ENCODE measurements around the gene CMTM7.

The CMTM7 gene

DNA sequence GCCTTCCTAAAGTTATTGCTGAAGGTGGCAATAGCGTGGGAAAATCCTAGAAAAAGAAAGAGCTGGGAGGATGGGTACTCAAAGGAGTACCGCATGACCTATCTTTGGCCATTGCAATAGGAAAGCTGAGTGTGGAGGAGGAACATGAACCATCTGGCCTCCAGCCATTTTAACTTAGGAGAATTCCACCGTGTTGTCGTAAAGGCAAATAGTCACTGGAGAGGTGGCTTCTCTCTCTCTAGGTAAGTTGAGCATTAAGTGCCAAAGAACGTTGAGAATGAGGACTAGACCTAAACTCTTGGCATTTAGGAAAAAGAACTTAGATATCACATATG lies 16.1 kb upstream of the CMTM7 start:
- Histone ChIP-seq H3K4ac (ENCODE audit: low read depth, low read length) (no peak overlapping the region), H3K36me3 (ENCODE audit: control insufficient read depth in 1 of 2, insufficient read depth in 2 of 2, low read length in 2 of 2) (no peaks in the 10 kb centered on the region), H4K12ac (ENCODE audit: low read depth, low read length) (no peak overlapping the region), H4K91ac (ENCODE audit: low read depth, low read length) (no peak overlapping the region), H3K9me3 (ENCODE audit: insufficient read depth, low read depth, low read length) (no peaks in the 10 kb centered on the region), H2AFZ (ENCODE audit: insufficient read depth, low read length, poor library complexity) (no peak overlapping the region), H3K79me2 (ENCODE audit: control insufficient read depth, insufficient read depth, low read length, poor library complexity) (no peaks in the 10 kb centered on the region), H2AK5ac (ENCODE audit: low read length) (no peak overlapping the region), H2BK120ac (ENCODE audit: insufficient read depth, low read length, poor library complexity) (no peak overlapping the region), H2BK12ac (ENCODE audit: low read length) (no peak overlapping the region), H4K8ac (ENCODE audit: low read depth, low read length) (no peak overlapping the region), H3K27me3 (ENCODE audit: insufficient read depth, low read length) (no peaks in the 10 kb centered on the region), H3K14ac (ENCODE audit: low read length) (no peak overlapping the region), H2BK5ac (ENCODE audit: low read depth, low read length, poor library complexity) (no peak overlapping the region), H3K4me1 (ENCODE audit: control insufficient read depth in 1 of 2, insufficient read depth in 2 of 2, low read length in 2 of 2) (no peaks in the 10 kb centered on the region), H3K4me2 (ENCODE audit: low read length) (no peak overlapping the region), H3K18ac (ENCODE audit: low read length) (no peak overlapping the region), H3K9ac (ENCODE audit: low read length) (no peak overlapping the region), H3K4me3 (ENCODE audit: low read depth, low read length) (no peak overlapping the region), H3K23ac (ENCODE audit: low read length) (no peak overlapping the region), H3K27ac (ENCODE audit: low read depth, low read length) (no peak overlapping the region), H3K79me1 (ENCODE audit: low read length) (no peaks in the 10 kb centered on the region)
- no peak for DNase-seq
- no CpG with 5 or more reads among the region's 5 CpGs for WGBS (ENCODE audit: extremely low coverage, insufficient coverage, insufficient read length)

DNA sequence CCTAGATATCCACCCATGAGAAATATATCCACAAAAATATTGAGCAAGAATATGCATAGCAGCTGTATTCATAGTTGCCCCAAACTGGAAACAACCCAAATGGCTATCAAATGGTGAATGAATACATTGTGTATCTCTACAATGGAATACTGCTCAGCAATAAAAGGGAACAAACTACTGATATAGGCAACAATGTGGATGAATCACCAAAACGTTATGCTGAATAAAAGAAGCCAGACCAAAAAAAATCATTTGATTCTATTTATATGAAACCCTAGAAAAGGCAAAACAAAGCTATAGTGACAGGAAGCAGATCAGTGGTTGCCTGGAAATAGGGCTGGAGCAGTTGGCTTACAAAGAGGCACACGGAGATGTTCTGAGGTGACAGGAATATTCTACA lies 15.5 kb upstream of the CMTM7 start:
- DNase-seq = no peak
- Histone ChIP-seq H2BK120ac (ENCODE audit: insufficient read depth, low read length, poor library complexity) (no peak overlapping the region), H3K27ac (ENCODE audit: low read depth, low read length) (no peak overlapping the region), H3K79me2 (ENCODE audit: control insufficient read depth, insufficient read depth, low read length, poor library complexity) (no peaks in the 10 kb centered on the region), H3K4me2 (ENCODE audit: low read length) (no peak overlapping the region), H3K9ac (ENCODE audit: low read length) (no peak overlapping the region), H3K4me3 (ENCODE audit: low read depth, low read length) (no peak overlapping the region), H2AK5ac (ENCODE audit: low read length) (no peak overlapping the region), H3K4ac (ENCODE audit: low read depth, low read length) (no peak overlapping the region), H2BK12ac (ENCODE audit: low read length) (no peak overlapping the region), H3K27me3 (ENCODE audit: insufficient read depth, low read length) (no peaks in the 10 kb centered on the region), H3K18ac (ENCODE audit: low read length) (no peak overlapping the region), H3K79me1 (ENCODE audit: low read length) (no peaks in the 10 kb centered on the region), H3K4me1 (ENCODE audit: control insufficient read depth in 1 of 2, insufficient read depth in 2 of 2, low read length in 2 of 2) (no peaks in the 10 kb centered on the region), H4K91ac (ENCODE audit: low read depth, low read length) (no peak overlapping the region), H3K23ac (ENCODE audit: low read length) (no peak overlapping the region), H3K36me3 (ENCODE audit: control insufficient read depth in 1 of 2, insufficient read depth in 2 of 2, low read length in 2 of 2) (no peaks in the 10 kb centered on the region), H2AFZ (ENCODE audit: insufficient read depth, low read length, poor library complexity) (no peak overlapping the region), H4K8ac (ENCODE audit: low read depth, low read length) (no peak overlapping the region), H4K12ac (ENCODE audit: low read depth, low read length) (no peak overlapping the region), H3K14ac (ENCODE audit: low read length) (no peak overlapping the region), H2BK5ac (ENCODE audit: low read depth, low read length, poor library complexity) (no peak overlapping the region), H3K9me3 (ENCODE audit: insufficient read depth, low read depth, low read length) (no peaks in the 10 kb centered on the region)
- WGBS (ENCODE audit: extremely low coverage, insufficient coverage, insufficient read length) = no CpG with 5 or more reads among the region's 2 CpGs

DNA sequence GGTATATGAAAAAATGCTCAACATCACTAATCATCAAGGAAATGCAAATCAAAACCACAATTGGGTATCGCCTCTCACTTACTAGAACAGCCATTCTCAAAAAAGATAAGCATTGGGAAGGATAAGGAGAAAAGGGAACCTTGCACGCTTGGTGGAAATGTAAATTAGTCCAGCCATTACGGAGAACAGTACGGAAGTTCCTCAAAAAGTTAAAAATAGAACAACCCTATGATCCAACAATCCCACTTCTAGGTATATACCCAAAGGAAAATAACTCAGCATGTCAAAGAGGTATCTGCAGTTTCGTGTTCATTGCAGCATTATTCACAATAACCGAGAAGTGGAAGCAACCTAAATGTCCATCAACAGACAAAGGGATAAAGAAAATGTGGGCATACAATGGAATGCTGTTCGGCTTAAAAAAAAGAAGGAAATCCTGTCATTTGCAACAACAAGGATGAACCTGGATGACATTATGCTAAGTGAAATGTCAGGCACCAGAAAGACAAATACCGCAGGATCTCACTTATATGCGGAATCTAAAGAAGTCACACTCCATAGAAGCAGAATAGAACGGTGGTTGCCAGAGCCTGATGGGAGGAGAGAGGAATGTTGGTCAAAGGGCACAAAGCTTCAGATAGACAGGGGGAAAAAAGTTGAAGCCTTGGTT lies 11.7 kb upstream of the CMTM7 start:
- Histone ChIP-seq H3K4me1 (ENCODE audit: control insufficient read depth in 1 of 2, insufficient read depth in 2 of 2, low read length in 2 of 2) (no peaks in the 10 kb centered on the region), H3K79me2 (ENCODE audit: control insufficient read depth, insufficient read depth, low read length, poor library complexity) (no peaks in the 10 kb centered on the region), H3K4me3 (ENCODE audit: low read depth, low read length) (no peak overlapping the region), H3K9me3 (ENCODE audit: insufficient read depth, low read depth, low read length) (no peaks in the 10 kb centered on the region), H2BK12ac (ENCODE audit: low read length) (no peak overlapping the region), H3K4me2 (ENCODE audit: low read length) (no peak overlapping the region), H2AK5ac (ENCODE audit: low read length) (no peak overlapping the region), H4K91ac (ENCODE audit: low read depth, low read length) (no peak overlapping the region), H3K4ac (ENCODE audit: low read depth, low read length) (no peak overlapping the region), H2BK5ac (ENCODE audit: low read depth, low read length, poor library complexity) (no peak overlapping the region), H2BK120ac (ENCODE audit: insufficient read depth, low read length, poor library complexity) (no peak overlapping the region), H3K27me3 (ENCODE audit: insufficient read depth, low read length) (no peaks in the 10 kb centered on the region), H4K12ac (ENCODE audit: low read depth, low read length) (no peak overlapping the region), H3K18ac (ENCODE audit: low read length) (no peak overlapping the region), H3K27ac (ENCODE audit: low read depth, low read length) (no peak overlapping the region), H3K79me1 (ENCODE audit: low read length) (no peaks in the 10 kb centered on the region), H3K14ac (ENCODE audit: low read length) (no peak overlapping the region), H4K8ac (ENCODE audit: low read depth, low read length) (no peak overlapping the region), H3K36me3 (ENCODE audit: control insufficient read depth in 1 of 2, insufficient read depth in 2 of 2, low read length in 2 of 2) (no peaks in the 10 kb centered on the region), H3K23ac (ENCODE audit: low read length) (no peak overlapping the region), H3K9ac (ENCODE audit: low read length) (no peak overlapping the region), H2AFZ (ENCODE audit: insufficient read depth, low read length, poor library complexity) (no peak overlapping the region)
- no CpG with 5 or more reads among the region's 10 CpGs for WGBS (ENCODE audit: extremely low coverage, insufficient coverage, insufficient read length)
- no peak for DNase-seq

DNA sequence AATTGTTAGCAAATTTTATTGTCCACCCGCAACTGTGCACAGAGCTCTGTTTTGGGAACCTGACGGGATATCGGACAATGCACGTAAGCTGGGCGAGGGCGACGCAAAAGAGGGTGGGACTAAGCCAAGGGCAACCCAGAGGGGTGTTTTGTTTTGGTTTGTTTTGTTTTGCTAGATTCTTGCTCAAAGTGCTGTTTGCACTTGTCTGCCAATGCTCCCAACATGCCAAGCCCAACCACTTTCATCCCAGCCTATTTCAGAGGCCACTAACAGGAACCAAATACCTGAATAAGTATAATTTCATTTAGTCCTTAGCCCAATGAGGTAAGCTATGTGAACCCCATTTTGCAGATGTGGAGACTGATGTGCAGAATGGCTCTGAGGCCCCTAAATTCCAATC lies 9.7 kb upstream of the CMTM7 start:
- Histone ChIP-seq H3K9me3 (ENCODE audit: insufficient read depth, low read depth, low read length) (no peaks in the 10 kb centered on the region), H4K91ac (ENCODE audit: low read depth, low read length) (no peak overlapping the region), H3K23ac (ENCODE audit: low read length) (no peak overlapping the region), H4K8ac (ENCODE audit: low read depth, low read length) (no peak overlapping the region), H3K9ac (ENCODE audit: low read length) (no peak overlapping the region), H4K12ac (ENCODE audit: low read depth, low read length) (no peak overlapping the region), H2BK12ac (ENCODE audit: low read length) (no peak overlapping the region), H3K4me2 (ENCODE audit: low read length) (no peak overlapping the region), H3K4ac (ENCODE audit: low read depth, low read length) (no peak overlapping the region), H3K79me1 (ENCODE audit: low read length) (no peaks in the 10 kb centered on the region), H3K18ac (ENCODE audit: low read length) (no peak overlapping the region), H3K27ac (ENCODE audit: low read depth, low read length) (no peak overlapping the region), H3K27me3 (ENCODE audit: insufficient read depth, low read length) (no peaks in the 10 kb centered on the region), H2AK5ac (ENCODE audit: low read length) (no peak overlapping the region), H3K4me1 (ENCODE audit: control insufficient read depth in 1 of 2, insufficient read depth in 2 of 2, low read length in 2 of 2) (peaks cover 0 to 3% of the 10 kb centered on the region in 2 experiments), H2BK5ac (ENCODE audit: low read depth, low read length, poor library complexity) (no peak overlapping the region), H2AFZ (ENCODE audit: insufficient read depth, low read length, poor library complexity) (no peak overlapping the region), H3K79me2 (ENCODE audit: control insufficient read depth, insufficient read depth, low read length, poor library complexity) (no peaks in the 10 kb centered on the region), H3K36me3 (ENCODE audit: control insufficient read depth in 1 of 2, insufficient read depth in 2 of 2, low read length in 2 of 2) (no peaks in the 10 kb centered on the region), H3K4me3 (ENCODE audit: low read depth, low read length) (no peak overlapping the region), H3K14ac (ENCODE audit: low read length) (no peak overlapping the region), H2BK120ac (ENCODE audit: insufficient read depth, low read length, poor library complexity) (no peak overlapping the region)
- DNase-seq = no peak
- WGBS (ENCODE audit: extremely low coverage, insufficient coverage, insufficient read length) = no CpG with 5 or more reads among the region's 7 CpGs

All from trophoblast cell (in vitro differentiated cells and primary cell).